Tibial nerve (tissue), 4 donors: ENCODE measurements around the gene RIOK2.
"Not testable (repeated sequence)": the region's sequence is repeated elsewhere in the genome, so short reads cannot be mapped to it uniquely, and the experiment has no call there.

ENCODE experiments used
- CTCF ChIP-seq, 5 experiments: fragments of 200-600 bp in 3 of 5; fragments of 450-650 bp in 2 of 5; sonication (generic) in 3 of 5; IDR thresholded peaks; one replicate each; pipeline ENCODE4 v1.5.1; 2016 to 2019; ENCODE audit warnings: antibody characterized with exemption in 5 of 5, mild to moderate bottlenecking in 3 of 5, moderate library complexity in 2 of 5
- EP300 ChIP-seq, 2 donors: sonication (generic); formaldehyde crosslinking; IDR thresholded peaks; one replicate each; pipeline ENCODE4 v1.6.1; 2017; ENCODE audit warnings: antibody characterized with exemption in 2 of 2, mild to moderate bottlenecking in 1 of 2
- POLR2A ChIP-seq, 2 donors: fragments of 450-650 bp; IDR thresholded peaks; one replicate each; pipeline ENCODE4 v1.6.1; 2017; ENCODE audit warnings: antibody characterized with exemption in 2 of 2, mild to moderate bottlenecking in 2 of 2, moderate library complexity in 2 of 2

- not testable (repeated sequence) for TF ChIP-seq EP300, CTCF, POLR2A (IDR thresholded peaks at IDR 0.05)
Observed at GRCh38 chr5:97179457-97179856, 3.6 kb downstream of the RIOK2 start.
